H1 (cell line): ENCODE results near the gene RERG. TPM values are rescaled to one million over a fixed set of nuclear protein-coding genes. Genes with fewer than 3 reads are reported as not detected.

Experiments used
- CTCF ChIA-PET: fragments of 300-600 bp; sonication (Branson Sonifier 250); formaldehyde crosslinking; loops from one replicate; lab custom pipeline; 2021; ENCODE audit not compliant: partially characterized antibody; lab: Charles Lee
- POLR2A ChIA-PET: fragments of 300-600 bp; sonication (Branson Sonifier 250); formaldehyde crosslinking; loops from one replicate; lab custom pipeline; 2021; ENCODE audit warnings: inconsistent platforms; ENCODE audit not compliant: partially characterized antibody; lab: Charles Lee
- DNase-seq, 2 experiments: peaks; one replicate each; pipeline versions ENCODE4 v3.0.0 to v3.0.0-alpha.2; 2010 to 2022; ENCODE audit warnings: low spot score in 2 of 2, low read depth in 1 of 2, mixed read lengths in 1 of 2
- FAIRE-seq: peaks from 2 replicates; lab custom pipeline; 2011; peaks lifted over from hg19 to GRCh38; lab: Jason Lieb, UNC
- H2AFZ ChIP-seq: 2 replicates; pipeline ENCODE4 v1.8.1; 2012; ENCODE audit warnings: low read length, inconsistent platforms
- H2AK5ac ChIP-seq: 2 replicates; pipeline ENCODE4 v1.6.1; 2013; ENCODE audit warnings: low read depth, low read length
- H2BK120ac ChIP-seq: replicated peaks from 2 replicates; pipeline ENCODE3; 2013; ENCODE audit warnings: low read depth, low read length, inconsistent platforms
- H2BK12ac ChIP-seq: 2 replicates; pipeline ENCODE4 v1.6.1; 2013; ENCODE audit warnings: low read depth, low read length
- H2BK15ac ChIP-seq: 2 replicates; pipeline ENCODE4 v1.6.1; 2013; ENCODE audit warnings: low read length
- H2BK20ac ChIP-seq: 2 replicates; pipeline ENCODE4 v1.6.1; 2013; ENCODE audit warnings: low read length
- H2BK5ac ChIP-seq: 2 replicates; pipeline ENCODE4 v1.6.1; 2013; ENCODE audit warnings: low read depth, low read length
- H3K14ac ChIP-seq: 2 replicates; pipeline ENCODE4 v1.6.1; 2013; ENCODE audit warnings: inconsistent platforms; ENCODE audit not compliant: insufficient read length
- H3K18ac ChIP-seq: 2 replicates; pipeline ENCODE4 v1.6.1; 2013; ENCODE audit warnings: low read length; ENCODE audit errors: extremely low read depth
- H3K23ac ChIP-seq: 2 replicates; pipeline ENCODE4 v1.6.1; 2013; ENCODE audit warnings: inconsistent platforms; ENCODE audit not compliant: insufficient read length
- H3K23me2 ChIP-seq: 2 replicates; pipeline ENCODE4 v1.6.1; 2013; ENCODE audit warnings: low read depth, low read length
- H3K27ac ChIP-seq: 2 replicates; pipeline ENCODE4 v1.6.1; 2011; ENCODE audit warnings: low read depth, low read length, inconsistent platforms
- H3K27me3 ChIP-seq, 4 experiments: replicated peaks in 1 of 4; 1 replicate in 1 of 4; 2 replicates in 3 of 4; pipeline versions ENCODE4 v1.6.1 to v1.8.1; 2011 to 2013; ENCODE audit warnings: low read length in 3 of 4, mild to moderate bottlenecking in 3 of 4, inconsistent platforms in 2 of 4, mixed read lengths in 2 of 4, moderate library complexity in 1 of 4; ENCODE audit not compliant: control insufficient read depth in 3 of 4, insufficient read depth in 3 of 4; ENCODE audit errors: extremely low read depth in 1 of 4
- H3K36me3 ChIP-seq, 4 experiments: 2 replicates each; pipeline versions ENCODE4 v1.6.1 to v1.8.1; 2011 to 2013; ENCODE audit warnings: mild to moderate bottlenecking in 4 of 4, low read length in 3 of 4, moderate library complexity in 2 of 4, control low read depth in 1 of 4, inconsistent platforms in 1 of 4; ENCODE audit not compliant: insufficient read depth in 4 of 4, control insufficient read depth in 2 of 4
- H3K4ac ChIP-seq: replicated peaks from 2 replicates; pipeline ENCODE3; 2013; ENCODE audit warnings: low read length, low read depth, mixed read lengths, inconsistent platforms; ENCODE audit not compliant: insufficient read length
- H3K4me1 ChIP-seq, 4 experiments: replicated peaks in 1 of 4; 1 replicate in 1 of 4; 2 replicates in 3 of 4; pipeline versions ENCODE4 v1.6.1 to v1.8.1; 2011 to 2013; ENCODE audit warnings: low read length in 3 of 4, inconsistent platforms in 2 of 4, mixed read lengths in 1 of 4; ENCODE audit not compliant: insufficient read depth in 4 of 4, control insufficient read depth in 3 of 4
- H3K4me2 ChIP-seq, 2 experiments: 2 replicates each; pipeline versions ENCODE4 v1.6.1 to v1.8.1; 2011 to 2013; ENCODE audit warnings: low read depth in 2 of 2, low read length in 2 of 2, control low read depth in 1 of 2, inconsistent platforms in 1 of 2, mild to moderate bottlenecking in 1 of 2; ENCODE audit not compliant: insufficient read depth in 1 of 2
- H3K4me3 ChIP-seq, 4 experiments: fragments of 200-600, 300-600 bp in 1 of 4; sonication (generic), shearing (Covaris generic), sonication (Bioruptor Twin) in 1 of 4; 2 replicates each; pipeline versions ENCODE4 v1.5.1 to v1.8.1; 2011 to 2016; ENCODE audit warnings: low read length in 4 of 4, low read depth in 3 of 4, control low read depth in 2 of 4, inconsistent platforms in 2 of 4, mild to moderate bottlenecking in 2 of 4, mixed read lengths in 1 of 4, moderate library complexity in 1 of 4; ENCODE audit not compliant: insufficient read depth in 2 of 4; ENCODE audit errors: extremely low read depth in 1 of 4
- H3K56ac ChIP-seq: replicated peaks from 2 replicates; pipeline ENCODE3; 2013; ENCODE audit warnings: low read depth, mild to moderate bottlenecking, mixed read lengths, low read length, inconsistent platforms; ENCODE audit not compliant: insufficient read length
- H3K79me1 ChIP-seq: 2 replicates; pipeline ENCODE4 v1.6.1; 2013; ENCODE audit warnings: low read depth, low read length, control low read depth
- H3K79me2 ChIP-seq, 2 experiments: 2 replicates each; pipeline versions ENCODE4 v1.6.1 to v1.8.1; 2012 to 2013; ENCODE audit warnings: low read length in 2 of 2, mild to moderate bottlenecking in 2 of 2, inconsistent platforms in 1 of 2; ENCODE audit not compliant: insufficient read depth in 2 of 2, control insufficient read depth in 1 of 2
- H3K9ac ChIP-seq, 4 experiments: replicated peaks in 1 of 4; 1 replicate in 1 of 4; 2 replicates in 3 of 4; pipeline versions ENCODE4 v1.6.1 to v1.8.1; 2011 to 2013; ENCODE audit warnings: low read depth in 3 of 4, low read length in 3 of 4, control low read depth in 2 of 4, mild to moderate bottlenecking in 2 of 4, moderate library complexity in 2 of 4, inconsistent platforms in 1 of 4; ENCODE audit errors: extremely low read depth in 1 of 4
- H3K9me3 ChIP-seq, 2 experiments: 2 replicates each; pipeline versions ENCODE4 v1.6.1 to v1.8.1; 2012 to 2013; ENCODE audit warnings: mild to moderate bottlenecking in 2 of 2, moderate library complexity in 2 of 2, control low read depth in 1 of 2, inconsistent platforms in 1 of 2, low read depth in 1 of 2, low read length in 1 of 2, mixed read lengths in 1 of 2; ENCODE audit not compliant: insufficient read depth in 2 of 2
- H4K20me1 ChIP-seq, 2 experiments: replicated peaks in 1 of 2; 2 replicates each; pipeline versions ENCODE3 to v1.8.1; 2011 to 2013; ENCODE audit warnings: inconsistent platforms in 2 of 2, low read length in 2 of 2, mild to moderate bottlenecking in 1 of 2; ENCODE audit not compliant: insufficient read depth in 2 of 2, control insufficient read depth in 1 of 2
- H4K5ac ChIP-seq: 2 replicates; pipeline ENCODE4 v1.6.1; 2013; ENCODE audit warnings: low read length, low read depth, mixed read lengths, inconsistent platforms; ENCODE audit not compliant: insufficient read length
- H4K8ac ChIP-seq: 2 replicates; pipeline ENCODE4 v1.8.0; 2013; ENCODE audit warnings: mild to moderate bottlenecking, moderate library complexity, low read length, inconsistent platforms; ENCODE audit not compliant: insufficient read depth; ENCODE audit errors: extremely low read depth
- H4K91ac ChIP-seq: replicated peaks from 2 replicates; pipeline ENCODE3; 2013; ENCODE audit warnings: low read length, mixed read lengths, inconsistent platforms; ENCODE audit not compliant: insufficient read length
- CEBPB ChIP-seq: IDR thresholded peaks from 2 replicates; pipeline ENCODE4 v1.6.1; 2012; ENCODE audit warnings: low read depth, low read length
- EP300 ChIP-seq, 2 experiments: IDR thresholded peaks; 1 replicate in 1 of 2; 2 replicates in 1 of 2; pipeline ENCODE4 v1.6.1; 2011 to 2012; ENCODE audit warnings: low read depth in 2 of 2, low read length in 2 of 2, mild to moderate bottlenecking in 2 of 2, borderline replicate concordance in 1 of 2, inconsistent platforms in 1 of 2, moderate library complexity in 1 of 2
- KDM4A ChIP-seq: IDR thresholded peaks from one replicate; pipeline ENCODE4 v1.7.1; 2012; ENCODE audit warnings: low read depth, mild to moderate bottlenecking, moderate library complexity, low read length, inconsistent platforms; ENCODE audit not compliant: severe bottlenecking
- NRF1 ChIP-seq: IDR thresholded peaks from 2 replicates; pipeline ENCODE4 v1.6.1; 2011; ENCODE audit warnings: mild to moderate bottlenecking, low read depth, low read length, improper control_type of control experiment
- RFX5 ChIP-seq: IDR thresholded peaks from 2 replicates; pipeline ENCODE4 v1.6.1; 2011; ENCODE audit warnings: low read depth, low read length, improper control_type of control experiment, borderline replicate concordance
- RXRA ChIP-seq: IDR thresholded peaks from 2 replicates; pipeline ENCODE4 v1.6.1; 2011; ENCODE audit warnings: low read depth, mild to moderate bottlenecking, low read length, moderate library complexity; ENCODE audit not compliant: insufficient read depth
- TAF7 ChIP-seq: optimal IDR thresholded peaks from 2 replicates; pipeline ENCODE3; 2011; ENCODE audit warnings: low read depth, mild to moderate bottlenecking, inconsistent platforms, low read length, moderate library complexity, borderline replicate concordance
- YY1 ChIP-seq: IDR thresholded peaks from 2 replicates; pipeline ENCODE4 v1.6.1; 2011; ENCODE audit warnings: low read depth, mild to moderate bottlenecking, low read length
- polyA plus RNA-seq, 7 experiments: library from polyadenylated mRNA; depleted of rRNA in 3 of 7; stranded (reverse) in 5 of 7; unstranded in 2 of 7; fragments of >200 nt in 5 of 7; fragments of 200-250 nt in 2 of 7; gene quantifications; 1 replicate in 5 of 7; 2 replicates in 1 of 7; 4 replicates in 1 of 7; pipeline versions ENCODE4 v1.2.1 to v1.2.3, GENCODE V29; 2011 to 2013; ENCODE audit warnings: missing spikeins in 2 of 7, mixed read lengths in 2 of 7
- total RNA-seq: library from RNA; stranded (reverse); fragmentation: NEBNext Ultra II Directional; extraction: Animal tissue kit (Norgen Biotek cat#: 25700); gene quantifications from 2 replicates; pipeline ENCODE4 v1.2.1, GENCODE V29; 2021

Gene RERG
- total and polyA plus RNA-seq, 2 of the 8 experiments (the other 6 are each of a cell fraction or from before 2014, with no cell fraction given), result 0.12 to 0.86 TPM

DNA sequence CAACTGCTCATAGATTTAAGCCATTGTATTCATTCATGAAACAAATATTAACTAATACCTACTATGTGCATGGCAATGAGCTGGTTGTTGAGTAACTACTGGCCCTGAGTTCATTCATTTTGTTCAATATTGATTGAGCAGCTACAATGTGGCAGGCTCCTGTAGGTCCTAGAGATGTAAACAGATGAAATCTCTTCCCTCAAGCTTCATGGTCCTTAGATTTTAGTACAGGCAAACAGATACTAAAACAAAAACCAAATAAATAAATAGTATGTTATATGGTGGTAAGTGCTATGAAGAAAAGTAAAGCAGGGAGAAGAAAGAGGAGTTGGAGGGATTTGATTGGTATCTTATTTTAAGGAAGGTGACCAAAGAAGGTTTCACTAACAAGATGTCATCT is 77.8 kb downstream of the RERG start:
- H3K4me1 ChIP-seq, result no peaks in the 10 kb centered on the region
- H2BK12ac ChIP-seq, result no peak overlapping the region
- H3K9me3 ChIP-seq, result no peaks in the 10 kb centered on the region
- H3K36me3 ChIP-seq, result no peaks in the 10 kb centered on the region
- no peak overlapping the region for H3K18ac ChIP-seq
- H4K20me1 ChIP-seq, result no peaks in the 10 kb centered on the region
- H3K14ac ChIP-seq, result no peak overlapping the region
- TF ChIP-seq RXRA, result no peak
- TF ChIP-seq NRF1, result no peak
- TF ChIP-seq RFX5, result no peak
- no peak for TF ChIP-seq YY1
- TF ChIP-seq EP300 (IDR thresholded peaks at IDR 0.05; ENCODE audit: borderline replicate concordance in 1 of 2, low read depth in 2 of 2, low read length in 2 of 2), result no peak
- TF ChIP-seq TAF7, result no peak
- no peak for TF ChIP-seq KDM4A
- no peak for TF ChIP-seq CEBPB
- no peak overlapping the region for H3K9ac ChIP-seq
- H3K23me2 ChIP-seq, result no peaks in the 10 kb centered on the region
- H2AK5ac ChIP-seq, result no peak overlapping the region
- no peak overlapping the region for H2BK120ac ChIP-seq
- no peak overlapping the region for H3K56ac ChIP-seq
- H3K79me1 ChIP-seq, result no peaks in the 10 kb centered on the region
- H4K8ac ChIP-seq, result no peak overlapping the region
- H2BK20ac ChIP-seq, result no peak overlapping the region
- H4K5ac ChIP-seq, result no peak overlapping the region
- DNase-seq (no peak), FAIRE-seq (no peak)
- no peak overlapping the region for H3K23ac ChIP-seq
- H3K4me2 ChIP-seq, result no peak overlapping the region
- CTCF ChIA-PET, result interaction anchor here (1.3 to 1.8 kb wide), 2 partner anchors 14 to 78 kb away, joined by 5 read pairs; partner anchors contain the start of gene RERG
- POLR2A ChIA-PET, result no interaction called here
- H2BK15ac ChIP-seq, result no peak overlapping the region
- H2AFZ ChIP-seq, result no peak overlapping the region
- no peaks in the 10 kb centered on the region for H3K79me2 ChIP-seq
- no peaks in the 10 kb centered on the region for H3K27me3 ChIP-seq
- no peak overlapping the region for H4K91ac ChIP-seq
- no peak overlapping the region for H2BK5ac ChIP-seq
- no peak overlapping the region for H3K27ac ChIP-seq
- no peak overlapping the region for H3K4ac ChIP-seq
- H3K4me3 ChIP-seq, result no peak overlapping the region
